Gastrocnemius medialis (tissue), 4 donors: ENCODE data around the gene SOCS3. TPM values are rescaled to one million over a fixed set of nuclear protein-coding genes. Genes with fewer than 3 reads are reported as not detected.
A peak's percentile ranks its signal among the peaks of the same experiment; 100 is the strongest.

ENCODE experiments used
- ATAC-seq, 2 donors: fragments of 150-250 bp; one replicate each; pipeline ENCODE4 v1.9.1; 2016
- DNase-seq, 2 donors: peaks; one replicate each; pipeline ENCODE4 v3.0.0-alpha.2; 2019
- H3K27ac ChIP-seq, 4 donors: fragments of 200-600 bp; sonication (generic); 1 replicate in 1 of 4; 2 replicates in 3 of 4; pipeline ENCODE4 v1.5.1; 2016 to 2018; ENCODE audit warnings: mild to moderate bottlenecking in 2 of 4, moderate library complexity in 1 of 4
- H3K27me3 ChIP-seq, 3 donors: fragments of 200-600 bp; sonication (generic) in 2 of 3; 1 replicate in 1 of 3; 2 replicates in 2 of 3; pipeline versions ENCODE4 v1.5.1 to v1.6.0; 2016 to 2019; ENCODE audit warnings: mild to moderate bottlenecking in 1 of 3, moderate library complexity in 1 of 3
- H3K36me3 ChIP-seq, 2 donors: fragments of 200-600 bp; sonication (generic) in 1 of 2; one replicate each; pipeline ENCODE4 v1.5.1; 2017 to 2018
- H3K4me1 ChIP-seq, 2 donors: fragments of 200-600 bp; sonication (generic) in 1 of 2; one replicate each; pipeline ENCODE4 v1.5.1; 2016 to 2017; ENCODE audit warnings: mild to moderate bottlenecking in 2 of 2
- H3K4me3 ChIP-seq, 4 donors: fragments of 200-600 bp; sonication (generic) in 3 of 4; 1 replicate in 1 of 4; 2 replicates in 3 of 4; pipeline ENCODE4 v1.5.1; 2016 to 2019; ENCODE audit warnings: mild to moderate bottlenecking in 2 of 4
- H3K9me3 ChIP-seq, 3 donors: fragments of 200-600 bp; sonication (generic) in 2 of 3; 1 replicate in 1 of 3; 2 replicates in 2 of 3; pipeline ENCODE4 v1.5.1; 2016 to 2019
- POLR2A ChIP-seq, 2 donors: fragments of 450-650 bp; IDR thresholded peaks; one replicate each; pipeline ENCODE4 v1.6.1; 2017; ENCODE audit warnings: antibody characterized with exemption in 2 of 2, mild to moderate bottlenecking in 2 of 2, moderate library complexity in 2 of 2
- in situ Hi-C, 4 donors: fragments of 200-750 bp; cut with MboI; loops; one replicate each; pipeline versions ENCODE4 v1.15.0 to v1.8.0; 2017; ENCODE audit warnings: low sequenced_read_pairs in 4 of 4
- intact Hi-C: fragments of 100-400 bp; cut with DNase I; formaldehyde crosslinking; loops from one replicate; pipeline ENCODE4 v1.15.1; 2023; ENCODE audit warnings: low total_unique reads
- total RNA-seq, 4 donors: library from RNA; depleted of rRNA; stranded (reverse); fragments of >200 nt; gene quantifications; one replicate each; pipeline versions ENCODE4 v1.1.0 to v1.2.3, GENCODE V29; 2016
- TF ChIP-seq, protein P1 (sequence below), 5 experiments: fragments of 450-650 bp in 3 of 5; fragments of 200-600 bp in 2 of 5; sonication (generic) in 2 of 5; IDR thresholded peaks in 4 of 5; conservative IDR thresholded peaks in 1 of 5; 1 replicate in 4 of 5; 2 replicates in 1 of 5; pipeline ENCODE4 v1.5.1; 2016 to 2019; ENCODE audit warnings: antibody characterized with exemption in 5 of 5, mild to moderate bottlenecking in 3 of 5, moderate library complexity in 3 of 5

SOCS3 gene
- total RNA-seq, 4 donors from 2014 or later = 4.5 to 44.2 (median 16.4) TPM

DNA sequence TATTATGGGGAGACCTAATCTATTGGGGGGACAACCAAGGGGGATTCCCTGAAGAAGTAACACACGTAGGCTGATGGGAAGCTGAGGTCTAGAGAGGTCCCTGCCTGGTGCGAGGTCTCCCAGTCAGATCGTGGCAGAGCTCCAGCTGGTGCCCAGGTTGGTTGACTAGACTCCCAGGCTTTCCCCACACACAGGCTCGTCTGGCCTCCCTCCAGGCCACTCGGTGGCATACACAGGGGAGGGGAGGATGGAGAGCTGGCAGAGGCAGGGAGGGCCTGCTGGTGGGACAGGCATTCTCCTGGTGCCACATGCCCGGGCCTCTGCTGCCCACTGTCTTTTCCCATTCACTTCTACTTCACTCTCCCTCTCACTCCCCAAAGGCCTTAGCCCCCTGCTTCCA lies 8.5 kb upstream of the SOCS3 start:
- H3K36me3 ChIP-seq = no peaks in the 10 kb centered on the region
- no peak overlapping the region for H3K4me3 ChIP-seq
- H3K27ac ChIP-seq = no peak overlapping the region
- TF ChIP-seq, protein P1, sequence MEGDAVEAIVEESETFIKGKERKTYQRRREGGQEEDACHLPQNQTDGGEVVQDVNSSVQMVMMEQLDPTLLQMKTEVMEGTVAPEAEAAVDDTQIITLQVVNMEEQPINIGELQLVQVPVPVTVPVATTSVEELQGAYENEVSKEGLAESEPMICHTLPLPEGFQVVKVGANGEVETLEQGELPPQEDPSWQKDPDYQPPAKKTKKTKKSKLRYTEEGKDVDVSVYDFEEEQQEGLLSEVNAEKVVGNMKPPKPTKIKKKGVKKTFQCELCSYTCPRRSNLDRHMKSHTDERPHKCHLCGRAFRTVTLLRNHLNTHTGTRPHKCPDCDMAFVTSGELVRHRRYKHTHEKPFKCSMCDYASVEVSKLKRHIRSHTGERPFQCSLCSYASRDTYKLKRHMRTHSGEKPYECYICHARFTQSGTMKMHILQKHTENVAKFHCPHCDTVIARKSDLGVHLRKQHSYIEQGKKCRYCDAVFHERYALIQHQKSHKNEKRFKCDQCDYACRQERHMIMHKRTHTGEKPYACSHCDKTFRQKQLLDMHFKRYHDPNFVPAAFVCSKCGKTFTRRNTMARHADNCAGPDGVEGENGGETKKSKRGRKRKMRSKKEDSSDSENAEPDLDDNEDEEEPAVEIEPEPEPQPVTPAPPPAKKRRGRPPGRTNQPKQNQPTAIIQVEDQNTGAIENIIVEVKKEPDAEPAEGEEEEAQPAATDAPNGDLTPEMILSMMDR (IDR thresholded peaks at IDR 0.05 in 4 of 5, conservative IDR thresholded peaks at IDR 0.05 in 1 of 5) = no peak
- TF ChIP-seq POLR2A (IDR thresholded peaks at IDR 0.05) = no peak
- in situ Hi-C loops = loop anchor here in 1 of 4 donors (10.0 kb wide), 1 partner anchor 56 kb away; no protein-coding TSS in a partner anchor
- peaks cover 0 to 3% of the 10 kb centered on the region in 2 donors for H3K4me1 ChIP-seq
- no peaks in the 10 kb centered on the region for H3K9me3 ChIP-seq
- DNase-seq = no peak
- intact Hi-C loops = no loop called here
- no peak for ATAC-seq
- no peaks in the 10 kb centered on the region for H3K27me3 ChIP-seq

- TF ChIP-seq POLR2A (IDR thresholded peaks at IDR 0.05) = no peak
- TF ChIP-seq, protein P1 (IDR thresholded peaks at IDR 0.05 in 4 of 5, conservative IDR thresholded peaks at IDR 0.05 in 1 of 5) = no peak
- H3K9me3 ChIP-seq = no peaks in the 10 kb centered on the region
- H3K36me3 ChIP-seq = no peaks in the 10 kb centered on the region
- no peak for ATAC-seq
- no peaks in the 10 kb centered on the region for H3K27me3 ChIP-seq
- no peak overlapping the region for H3K27ac ChIP-seq
- intact Hi-C loops = no loop called here
- no peak overlapping the region for H3K4me3 ChIP-seq
- in situ Hi-C loops = loop anchor here in 1 of 4 donors (10.0 kb wide), 1 partner anchor 58 kb away; no protein-coding TSS in a partner anchor
- H3K4me1 ChIP-seq = peaks cover 0 to 3% of the 10 kb centered on the region in 2 donors
- DNase-seq = no peak
Measured at GRCh38 chr17:78367193-78367592, 7.3 kb upstream of the SOCS3 start.

DNA sequence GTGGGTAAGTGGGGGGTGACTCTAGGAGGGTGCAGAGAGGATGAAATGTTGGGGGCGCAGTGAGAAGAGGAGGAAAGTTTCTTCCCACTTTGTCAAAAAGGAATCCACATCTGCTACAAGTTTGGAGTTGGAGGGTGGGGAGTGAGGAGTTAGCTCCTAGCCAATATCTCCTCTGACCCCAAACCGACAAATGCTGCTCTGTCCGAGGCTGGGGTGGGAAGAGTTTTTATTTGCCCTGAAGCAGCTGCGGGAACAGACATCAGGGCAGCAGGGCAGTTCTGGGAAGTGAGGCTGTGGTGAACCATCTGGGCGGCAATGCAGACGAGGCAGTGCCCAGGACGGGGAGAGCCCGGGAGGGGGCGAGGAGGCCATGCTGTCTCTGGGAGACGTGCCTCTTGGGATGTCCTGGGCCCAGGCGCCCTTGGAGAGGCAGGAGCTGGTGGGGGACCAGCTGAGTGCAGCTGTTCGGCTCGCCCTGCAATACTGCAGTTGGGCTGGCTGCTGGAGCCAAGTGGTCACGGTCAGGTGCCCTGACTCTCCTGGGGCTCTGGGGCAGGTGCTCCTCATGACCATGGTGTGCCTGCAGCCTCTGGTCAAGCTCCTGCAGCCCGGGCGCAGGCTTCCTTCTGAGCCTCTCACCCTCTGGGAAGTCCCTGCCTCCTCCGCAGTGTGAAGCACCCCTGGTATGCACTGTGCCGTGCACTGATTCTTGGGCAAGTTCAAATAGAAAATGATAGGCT lies 6.4 kb upstream of the SOCS3 start:
- H3K4me3 ChIP-seq = no peak overlapping the region
- H3K4me1 ChIP-seq = peaks cover 0 to 3% of the 10 kb centered on the region in 2 donors
- in situ Hi-C loops = loop anchor here in 1 of 4 donors (10.0 kb wide), 1 partner anchor 59 kb away; no protein-coding TSS in a partner anchor
- no peak for ATAC-seq
- peak overlapping the region in 1 of 4 donors; percentile 20 for H3K27ac ChIP-seq
- no peaks in the 10 kb centered on the region for H3K36me3 ChIP-seq
- TF ChIP-seq, protein P1 (IDR thresholded peaks at IDR 0.05 in 4 of 5, conservative IDR thresholded peaks at IDR 0.05 in 1 of 5) = no peak
- no peak for TF ChIP-seq POLR2A (IDR thresholded peaks at IDR 0.05)
- H3K27me3 ChIP-seq = no peaks in the 10 kb centered on the region
- intact Hi-C loops = no loop called here
- H3K9me3 ChIP-seq = no peaks in the 10 kb centered on the region
- no peak for DNase-seq

DNA sequence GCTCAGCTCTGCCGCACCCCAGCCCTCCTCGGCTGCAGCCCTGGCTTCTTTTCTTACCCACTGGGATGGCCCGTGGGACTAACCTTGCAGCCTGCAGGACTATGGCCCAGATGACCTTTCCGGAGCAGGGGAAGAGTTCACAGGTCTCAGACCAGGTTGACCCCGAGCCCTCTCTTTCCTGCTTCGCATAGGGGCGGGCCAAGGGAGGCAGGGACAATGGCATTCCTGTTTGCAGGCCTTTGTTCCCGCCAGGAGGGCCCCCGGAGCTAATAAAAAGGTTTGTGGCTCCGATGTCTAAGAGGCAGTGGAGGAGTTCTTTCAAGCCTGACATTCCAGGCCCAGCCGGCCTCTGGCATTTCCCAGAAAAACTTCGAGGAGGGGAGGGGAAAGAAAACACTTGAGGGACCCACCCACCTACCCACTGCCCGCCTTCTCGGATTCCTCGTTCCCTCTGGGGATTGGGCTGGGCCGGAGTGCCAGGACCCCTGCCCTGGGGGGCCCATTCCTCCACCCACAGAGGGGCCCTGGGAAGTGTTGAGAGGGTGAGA lies 5.8 kb upstream of the SOCS3 start:
- ATAC-seq (no peak), DNase-seq (no peak)
- no peaks in the 10 kb centered on the region for H3K27me3 ChIP-seq
- H3K27ac ChIP-seq = peak overlapping the region in 2 of 4 donors; percentile 16 to 20
- in situ Hi-C loops = loop anchor here in 1 of 4 donors (10.0 kb wide), 1 partner anchor 59 kb away; no protein-coding TSS in a partner anchor
- no peaks in the 10 kb centered on the region for H3K36me3 ChIP-seq
- H3K9me3 ChIP-seq = no peaks in the 10 kb centered on the region
- no peak overlapping the region for H3K4me3 ChIP-seq
- peaks cover 4 to 7% of the 10 kb centered on the region in 2 donors for H3K4me1 ChIP-seq
- intact Hi-C loops = no loop called here
- TF ChIP-seq POLR2A (IDR thresholded peaks at IDR 0.05) = no peak
- TF ChIP-seq, protein P1 (IDR thresholded peaks at IDR 0.05 in 4 of 5, conservative IDR thresholded peaks at IDR 0.05 in 1 of 5) = no peak
